Karpas-422 (cell line): ENCODE data around the gene SLC2A9. TPM values are rescaled to one million over a fixed set of nuclear protein-coding genes. Genes with fewer than 3 reads are reported as not detected.

Source experiments
- DNase-seq: peaks from one replicate; pipeline ENCODE4 v3.0.0-alpha.2; 2015
- H2AFZ ChIP-seq: fragments of 200-600 bp; sonication (generic); 2 replicates; pipeline ENCODE4 v1.6.1; 2014; ENCODE audit warnings: antibody characterized with exemption, low read length, mixed read lengths
- H3K27ac ChIP-seq: fragments of 200-600 bp; sonication (generic); 2 replicates; pipeline ENCODE4 v1.5.1; 2014; ENCODE audit warnings: mild to moderate bottlenecking, low read length, moderate library complexity
- H3K27me3 ChIP-seq: fragments of 200-600 bp; sonication (generic); 2 replicates; pipeline ENCODE4 v1.6.1; 2014; ENCODE audit warnings: low read length, mixed read lengths
- H3K36me3 ChIP-seq: fragments of 200-600 bp; sonication (generic); 2 replicates; pipeline ENCODE4 v1.6.1; 2014; ENCODE audit warnings: low read length, mixed read lengths; ENCODE audit not compliant: insufficient read depth
- H3K4me1 ChIP-seq: fragments of 200-600 bp; sonication (generic); 2 replicates; pipeline ENCODE4 v1.6.1; 2014; ENCODE audit warnings: mild to moderate bottlenecking, low read length, mixed read lengths
- H3K4me2 ChIP-seq: fragments of 200-600 bp; sonication (generic); 2 replicates; pipeline ENCODE4 v1.6.1; 2014; ENCODE audit warnings: low read length, low read depth, mild to moderate bottlenecking; ENCODE audit not compliant: poor library complexity, severe bottlenecking
- H3K4me3 ChIP-seq: fragments of 200-600 bp; sonication (generic); 2 replicates; pipeline ENCODE4 v1.5.1; 2014; ENCODE audit warnings: mild to moderate bottlenecking, antibody characterized with exemption, low read length, mixed read lengths
- H3K79me2 ChIP-seq: fragments of 200-600 bp; sonication (generic); 2 replicates; pipeline ENCODE4 v1.6.1; 2014; ENCODE audit warnings: mild to moderate bottlenecking, low read length, mixed read lengths
- H3K9ac ChIP-seq: fragments of 200-600 bp; sonication (generic); 2 replicates; pipeline ENCODE4 v1.6.0; 2014; ENCODE audit warnings: low read length
- H3K9me2 ChIP-seq: fragments of 200-600 bp; sonication (generic), shearing (Covaris generic); replicated peaks from 2 replicates; pipeline ENCODE4 v1.6.0; 2014; ENCODE audit warnings: mild to moderate bottlenecking, low read length, moderate library complexity; ENCODE audit not compliant: insufficient read depth
- H3K9me3 ChIP-seq: fragments of 300-700, 200-600 bp; sonication (generic); 2 replicates; pipeline ENCODE4 v1.6.1; 2014; ENCODE audit warnings: low read length, mixed read lengths
- H4K20me1 ChIP-seq: fragments of 200-600 bp; sonication (generic); 2 replicates; pipeline ENCODE4 v1.6.1; 2014; ENCODE audit warnings: mild to moderate bottlenecking, antibody characterized with exemption, low read length, low read depth; ENCODE audit not compliant: insufficient read depth
- total RNA-seq: library from RNA; depleted of rRNA; stranded (reverse); fragments of >200 nt; shearing (Covaris generic); gene quantifications from 2 replicates; pipeline ENCODE4 v1.2.3, GENCODE V29; 2014; ENCODE audit warnings: low replicate concordance; rRNA removed

SLC2A9 gene
- total RNA-seq, result 0.71 and 0.72 TPM in 2 replicates

DNA sequence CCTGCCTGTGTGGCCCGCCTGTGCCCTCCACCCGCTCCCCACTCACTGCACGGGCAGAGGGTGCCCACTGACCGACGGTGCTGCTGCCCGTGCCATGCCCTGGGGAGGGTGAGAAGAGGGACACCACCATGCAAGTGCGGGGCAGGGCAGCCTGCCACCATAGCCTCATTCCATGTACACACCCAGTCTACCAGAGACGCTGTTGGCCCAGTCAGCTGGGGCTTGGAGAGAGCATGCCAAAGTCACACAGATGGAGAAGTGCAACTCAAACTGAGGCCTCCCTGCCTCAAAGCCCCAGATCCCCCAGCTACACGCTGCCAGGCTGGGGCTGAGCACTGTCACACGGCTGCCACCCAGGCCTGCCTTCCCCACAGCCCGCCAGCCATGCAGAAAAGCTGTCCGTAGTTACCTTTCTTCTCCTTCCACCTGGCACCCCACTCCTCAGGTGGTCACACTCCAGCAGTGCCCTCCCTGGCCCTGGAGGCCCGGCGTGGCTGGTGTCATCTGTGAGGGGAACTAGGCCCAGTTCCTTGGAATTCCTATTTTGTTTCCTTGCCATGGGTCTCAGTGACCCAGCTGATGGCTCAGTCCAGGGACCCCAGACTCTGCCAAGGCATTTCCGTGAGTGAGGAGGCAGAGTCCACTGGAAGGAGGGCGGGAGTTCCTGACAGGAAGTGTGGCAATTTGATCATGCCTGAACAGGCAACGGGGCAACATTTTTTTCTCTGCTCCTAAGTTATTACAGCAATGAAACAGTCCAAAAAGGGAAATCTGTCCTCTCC, at the start of gene SLC2A9:
Gene SLC2A9, minus strand, starts transcription at position 627 of the 782 bp plus-strand sequence. Its CDS starts 68 bp downstream, at position 559.
- Histone ChIP-seq H3K27ac (no peak within 1 kb of the TSS), H3K9ac (no peak within 1 kb of the TSS), H3K9me3 (no peaks in the 10 kb centered on the region), H3K79me2 (no peaks in the 10 kb centered on the region), H3K36me3 (no peaks in the 10 kb centered on the region), H3K4me1 (peaks cover 24% of the 10 kb centered on the region), H3K9me2 (no peaks in the 10 kb centered on the region), H3K4me3 (no peak within 1 kb of the TSS), H3K27me3 (no peaks in the 10 kb centered on the region), H4K20me1 (no peaks in the 10 kb centered on the region), H2AFZ (no peak within 1 kb of the TSS), H3K4me2 (no peak within 1 kb of the TSS)
- DNase-seq, result no peak

- Histone ChIP-seq H4K20me1 (no peaks in the 10 kb centered on the region), H3K9ac (no peak overlapping the region), H3K27ac (no peak overlapping the region), H3K9me3 (no peaks in the 10 kb centered on the region), H3K4me2 (no peak overlapping the region), H3K79me2 (no peaks in the 10 kb centered on the region), H3K9me2 (no peaks in the 10 kb centered on the region), H3K4me1 (no peaks in the 10 kb centered on the region), H3K27me3 (no peaks in the 10 kb centered on the region), H3K36me3 (peaks cover 8% of the 10 kb centered on the region; the same call in 1 of the 2 replicates), H3K4me3 (no peak overlapping the region), H2AFZ (no peak overlapping the region)
- no peak for DNase-seq
These were observed 47.9 kb upstream of the SLC2A9 start for GRCh38 chr4:10069075-10069642.

DNA sequence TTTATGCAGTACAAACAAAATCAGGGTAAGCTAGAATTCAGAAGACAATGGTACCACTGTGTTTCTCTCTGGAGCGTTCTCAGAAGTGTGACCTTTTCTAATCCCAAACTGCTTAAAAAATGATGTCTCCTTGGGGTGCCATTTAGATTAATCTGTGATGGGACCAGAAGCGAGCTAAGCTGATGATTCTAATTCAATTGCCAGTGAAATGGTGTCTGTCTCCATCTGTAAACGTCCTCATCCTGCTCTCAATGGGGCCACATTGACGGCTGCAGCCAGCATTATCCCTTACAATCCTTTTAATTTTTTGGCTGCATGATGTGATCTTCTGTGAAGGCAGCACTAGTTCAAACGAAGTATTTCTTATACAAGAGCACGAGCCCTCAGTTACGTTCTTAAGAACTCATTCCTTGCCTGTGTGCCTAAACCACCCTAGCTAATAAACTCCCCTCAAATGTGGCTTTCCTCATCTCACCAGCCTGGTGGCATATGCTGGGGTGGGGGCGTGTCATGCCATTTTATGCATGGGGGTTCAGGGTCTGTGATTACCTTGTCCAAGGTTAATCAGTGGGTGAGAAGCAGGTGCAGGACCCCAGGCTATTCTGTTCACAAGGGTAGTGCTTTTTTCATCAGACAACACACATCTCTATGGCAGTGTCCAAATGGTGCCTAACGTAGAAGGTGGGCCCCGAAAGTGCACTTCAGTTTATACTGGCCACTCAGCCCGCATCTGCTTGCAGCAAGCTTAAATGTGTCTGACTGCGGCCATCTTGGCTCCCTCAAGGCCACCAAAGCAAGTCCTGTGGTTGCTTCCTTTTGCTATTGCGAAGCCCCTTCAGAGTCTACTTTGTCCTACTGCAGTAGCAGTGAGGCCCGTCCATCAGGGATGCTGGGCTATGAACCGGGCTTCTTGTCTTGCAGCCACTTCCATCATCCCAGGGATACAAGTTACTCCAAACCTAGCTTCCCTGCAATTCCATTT, 45.7 kb upstream of the SLC2A9 start:
- H4K20me1 ChIP-seq, result no peaks in the 10 kb centered on the region
- no peak overlapping the region for H3K4me3 ChIP-seq
- no peak overlapping the region for H3K27ac ChIP-seq
- no peak for DNase-seq
- no peaks in the 10 kb centered on the region; the same call in 1 of the 2 replicates for H3K36me3 ChIP-seq
- no peaks in the 10 kb centered on the region for H3K79me2 ChIP-seq
- H3K9ac ChIP-seq, result no peak overlapping the region
- no peaks in the 10 kb centered on the region for H3K9me2 ChIP-seq
- H3K4me1 ChIP-seq, result no peaks in the 10 kb centered on the region
- no peaks in the 10 kb centered on the region for H3K27me3 ChIP-seq
- no peaks in the 10 kb centered on the region for H3K9me3 ChIP-seq
- H2AFZ ChIP-seq, result no peak overlapping the region
- H3K4me2 ChIP-seq, result no peak overlapping the region

- Histone ChIP-seq H3K4me2 (no peak overlapping the region), H2AFZ (no peak overlapping the region), H3K27ac (no peak overlapping the region), H3K79me2 (no peaks in the 10 kb centered on the region), H3K9ac (no peak overlapping the region), H3K36me3 (no peaks in the 10 kb centered on the region; the same call in 1 of the 2 replicates), H3K4me1 (no peaks in the 10 kb centered on the region), H4K20me1 (no peaks in the 10 kb centered on the region), H3K9me3 (no peaks in the 10 kb centered on the region), H3K27me3 (no peaks in the 10 kb centered on the region), H3K4me3 (no peak overlapping the region), H3K9me2 (no peaks in the 10 kb centered on the region)
- no peak for DNase-seq
These were observed 44.9 kb upstream of the SLC2A9 start for GRCh38 chr4:10066206-10066605.

DNA sequence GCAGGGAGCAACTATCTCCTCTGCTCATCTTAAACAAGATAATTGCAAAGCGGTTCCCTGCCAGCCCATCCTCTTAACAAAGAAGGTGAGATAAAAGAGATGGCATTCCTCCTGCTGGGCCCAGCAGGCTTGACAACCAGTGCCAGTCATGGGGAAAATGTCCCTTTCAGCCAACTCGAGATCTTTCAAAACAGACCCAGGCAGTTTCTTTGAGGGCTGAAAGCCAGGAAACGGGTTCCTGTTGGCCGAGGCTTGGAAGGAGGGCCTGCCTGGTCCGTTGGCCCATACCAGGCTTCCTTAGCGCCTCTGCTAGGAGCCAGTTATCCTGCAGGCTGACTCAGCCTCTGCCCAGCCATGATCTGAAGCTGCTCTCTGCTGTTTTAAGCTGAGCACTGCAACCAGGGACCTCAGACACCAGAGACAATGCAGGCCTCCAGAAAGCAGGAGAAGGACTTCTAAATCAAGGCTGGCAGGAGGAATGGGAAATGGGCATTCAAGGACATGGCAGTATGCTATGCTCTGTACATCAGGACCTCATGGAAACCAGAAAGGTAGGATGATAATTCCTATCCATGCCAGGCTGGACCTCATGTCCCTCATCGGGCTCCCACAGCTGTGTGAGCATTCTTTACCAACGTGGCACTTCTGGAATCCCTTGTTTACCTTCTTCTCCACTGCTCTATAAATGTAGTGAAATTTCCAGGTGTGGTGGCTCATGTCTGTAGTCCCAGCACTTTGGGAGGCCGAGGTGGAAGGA, 42.4 kb upstream of the SLC2A9 start:
- Histone ChIP-seq H3K4me3 (no peak overlapping the region), H3K36me3 (no peaks in the 10 kb centered on the region; the same call in 1 of the 2 replicates), H2AFZ (no peak overlapping the region), H3K4me1 (no peaks in the 10 kb centered on the region), H3K4me2 (no peak overlapping the region), H3K27me3 (no peaks in the 10 kb centered on the region), H4K20me1 (no peaks in the 10 kb centered on the region), H3K9me2 (no peaks in the 10 kb centered on the region), H3K27ac (no peak overlapping the region), H3K9ac (no peak overlapping the region), H3K79me2 (no peaks in the 10 kb centered on the region), H3K9me3 (no peaks in the 10 kb centered on the region)
- DNase-seq, result no peak

DNA sequence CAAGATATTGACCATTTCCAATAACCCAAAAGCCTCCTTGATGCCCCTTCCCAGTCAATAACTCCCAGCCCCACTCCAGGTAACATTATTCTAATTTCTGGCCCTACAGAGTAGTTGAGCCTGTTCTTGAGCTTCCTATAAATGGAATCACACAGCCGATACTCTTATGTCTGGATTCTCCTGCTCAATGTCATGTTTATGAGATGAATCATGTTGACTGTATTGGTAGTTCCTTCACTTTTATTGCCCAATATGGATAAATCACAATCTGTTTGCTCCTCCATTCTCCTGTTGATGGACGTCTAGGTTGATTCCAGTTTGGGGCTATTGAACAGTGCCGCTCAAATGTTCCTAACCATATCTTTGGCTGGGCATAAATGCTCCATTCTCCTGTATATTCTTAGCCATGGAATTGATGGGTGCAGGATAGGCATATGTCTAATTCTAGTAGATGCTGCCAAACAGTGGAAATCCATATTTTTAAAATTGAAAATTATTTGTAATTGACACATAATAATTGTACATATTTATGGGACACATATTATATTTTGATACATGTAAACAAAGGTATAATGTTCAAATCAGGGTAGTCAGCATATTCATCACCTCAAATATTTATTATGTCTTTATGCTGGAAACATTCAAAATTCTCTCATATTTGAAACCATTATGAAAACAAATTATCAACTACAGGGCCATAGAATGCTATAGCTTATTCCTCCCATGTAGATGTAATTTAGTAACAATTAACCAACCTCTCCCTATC, 40.5 kb upstream of the SLC2A9 start:
- DNase-seq, result no peak
- Histone ChIP-seq H3K9me2 (no peaks in the 10 kb centered on the region), H3K9ac (no peak overlapping the region), H3K9me3 (no peaks in the 10 kb centered on the region), H4K20me1 (no peaks in the 10 kb centered on the region), H3K27ac (no peak overlapping the region), H3K4me3 (no peak overlapping the region), H3K36me3 (no peaks in the 10 kb centered on the region; the same call in 1 of the 2 replicates), H3K4me2 (no peak overlapping the region), H3K79me2 (no peaks in the 10 kb centered on the region), H3K4me1 (no peaks in the 10 kb centered on the region), H2AFZ (no peak overlapping the region), H3K27me3 (no peaks in the 10 kb centered on the region)

DNA sequence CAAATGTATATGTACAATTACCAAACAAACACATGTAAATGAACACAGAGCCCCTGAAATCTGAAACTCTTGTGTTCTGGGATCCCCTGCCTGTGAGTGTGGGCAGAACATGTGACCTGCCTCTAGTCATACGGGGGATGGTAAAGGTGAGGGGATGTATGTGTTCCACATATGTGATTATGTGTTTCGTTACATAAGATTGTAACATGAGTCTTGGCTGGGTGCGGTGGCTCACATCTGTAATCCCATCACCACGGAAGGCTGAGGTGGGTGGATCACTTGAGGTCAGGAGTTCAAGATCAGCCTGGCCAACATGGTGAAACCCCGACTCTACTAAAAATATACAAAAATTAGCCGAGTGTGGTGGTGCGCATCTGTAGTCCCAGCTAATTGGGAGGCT, 37.1 kb upstream of the SLC2A9 start:
- no peak for DNase-seq
- no peak overlapping the region for H2AFZ ChIP-seq
- no peak overlapping the region for H3K4me3 ChIP-seq
- H3K9me3 ChIP-seq, result no peaks in the 10 kb centered on the region
- no peaks in the 10 kb centered on the region for H4K20me1 ChIP-seq
- no peak overlapping the region for H3K27ac ChIP-seq
- H3K79me2 ChIP-seq, result no peaks in the 10 kb centered on the region
- H3K27me3 ChIP-seq, result no peaks in the 10 kb centered on the region
- no peak overlapping the region for H3K4me2 ChIP-seq
- no peak overlapping the region for H3K9ac ChIP-seq
- H3K4me1 ChIP-seq, result peaks cover 9% of the 10 kb centered on the region
- H3K9me2 ChIP-seq, result no peaks in the 10 kb centered on the region
- H3K36me3 ChIP-seq, result no peaks in the 10 kb centered on the region; the same call in 1 of the 2 replicates
